Endothelial cell of umbilical vein (primary cell): ENCODE data around the gene CCDC70. TPM values are rescaled to one million over a fixed set of nuclear protein-coding genes. Genes with fewer than 3 reads are reported as not detected.

Experiments used
- BruUV-seq: library from RNA; stranded (reverse); fragments of 400-500 nt; replicated peaks from 2 replicates; lab custom pipeline; 2021; lab: Mats Ljungman, UMichigan
- CTCF ChIA-PET: fragments of 300-600, 350-600 bp; sonication (Branson Sonifier 250); formaldehyde crosslinking; loops from one replicate; lab custom pipeline; 2021; ENCODE audit warnings: antibody characterized with exemption, inconsistent platforms; lab: Charles Lee
- POLR2A ChIA-PET: fragments of 300-600, 350-600 bp; sonication (Branson Sonifier 250); formaldehyde crosslinking; loops from one replicate; lab custom pipeline; 2021; ENCODE audit warnings: antibody characterized with exemption, inconsistent platforms; lab: Charles Lee
- DNase-seq: peaks from one replicate; pipeline ENCODE4 v3.0.0-alpha.2; 2011; ENCODE audit warnings: low read depth, low spot score
- FAIRE-seq: peaks from 2 replicates; lab custom pipeline; 2011; peaks lifted over from hg19 to GRCh38; lab: Jason Lieb, UNC
- H2AFZ ChIP-seq: 2 replicates; pipeline ENCODE4 v1.6.0; 2012; ENCODE audit warnings: low read depth, low read length, control low read depth, inconsistent platforms
- H3K27ac ChIP-seq: 2 replicates; pipeline ENCODE4 v1.5.1; 2011; ENCODE audit warnings: low read depth, mild to moderate bottlenecking, control low read depth, low read length, moderate library complexity; ENCODE audit not compliant: insufficient read depth
- H3K27me3 ChIP-seq, 2 experiments: 2 replicates each; pipeline versions ENCODE4 v1.6.0 to v1.6.1; 2011; ENCODE audit warnings: low read length in 2 of 2, mixed read lengths in 1 of 2; ENCODE audit not compliant: control insufficient read depth in 2 of 2, insufficient read depth in 2 of 2
- H3K36me3 ChIP-seq, 2 experiments: 2 replicates in 1 of 2; 3 replicates in 1 of 2; pipeline ENCODE4 v1.5.1; 2011; ENCODE audit warnings: low read length in 2 of 2, mild to moderate bottlenecking in 1 of 2, moderate library complexity in 1 of 2; ENCODE audit not compliant: control insufficient read depth in 2 of 2, insufficient read depth in 2 of 2; ENCODE audit errors: extremely low read depth in 1 of 2
- H3K4me1 ChIP-seq: 3 replicates; pipeline ENCODE4 v1.5.1; 2011; ENCODE audit warnings: mild to moderate bottlenecking, low read length; ENCODE audit not compliant: control insufficient read depth, insufficient read depth; ENCODE audit errors: extremely low read depth
- H3K4me2 ChIP-seq: 2 replicates; pipeline ENCODE4 v1.6.1; 2011; ENCODE audit warnings: low read length, control low read depth, mixed read lengths; ENCODE audit not compliant: insufficient read depth
- H3K4me3 ChIP-seq, 3 experiments: fragments of 200-600 bp in 1 of 3; sonication (generic), shearing (Covaris generic) in 1 of 3; replicated peaks in 1 of 3; 2 replicates each; pipeline ENCODE4 v1.5.1; 2011 to 2016; ENCODE audit warnings: control low read depth in 3 of 3, low read length in 3 of 3, mild to moderate bottlenecking in 2 of 3, inconsistent platforms in 1 of 3, low read depth in 1 of 3, moderate library complexity in 1 of 3; ENCODE audit not compliant: insufficient read depth in 1 of 3
- H3K79me2 ChIP-seq: 2 replicates; pipeline ENCODE4 v1.6.0; 2012; ENCODE audit warnings: low read length, inconsistent platforms; ENCODE audit not compliant: control insufficient read depth, insufficient read depth
- H3K9ac ChIP-seq: replicated peaks from 2 replicates; pipeline ENCODE3; 2011; ENCODE audit warnings: low read length, control low read depth; ENCODE audit not compliant: insufficient read depth; ENCODE audit errors: extremely low read depth
- H3K9me1 ChIP-seq: replicated peaks from 3 replicates; pipeline ENCODE4 v1.6.0; 2011; ENCODE audit warnings: mild to moderate bottlenecking, low read length; ENCODE audit not compliant: control insufficient read depth, insufficient read depth; ENCODE audit errors: extremely low read depth
- H3K9me3 ChIP-seq: replicated peaks from 2 replicates; pipeline ENCODE4 v1.5.1; 2012; ENCODE audit warnings: low read length, inconsistent platforms; ENCODE audit not compliant: control insufficient read depth, insufficient read depth
- H4K20me1 ChIP-seq: replicated peaks from 2 replicates; pipeline ENCODE3; 2011; ENCODE audit warnings: mild to moderate bottlenecking, low read length; ENCODE audit not compliant: control insufficient read depth, insufficient read depth; ENCODE audit errors: extremely low read depth
- CTCF ChIP-seq, 2 donors: IDR thresholded peaks; 1 replicate in 1 of 2; 2 replicates in 1 of 2; pipeline ENCODE4 v1.5.1; 2011; ENCODE audit warnings: low read length in 2 of 2, mild to moderate bottlenecking in 2 of 2, moderate library complexity in 2 of 2, control low read depth in 1 of 2, inconsistent platforms in 1 of 2, low read depth in 1 of 2; ENCODE audit not compliant: insufficient read depth in 1 of 2; ENCODE audit errors: extremely low read depth in 1 of 2
- EZH2 ChIP-seq: IDR thresholded peaks from 2 replicates; pipeline ENCODE4 v1.6.1; 2012; ENCODE audit warnings: borderline replicate concordance, low read depth, mild to moderate bottlenecking, moderate library complexity, low read length, inconsistent platforms; ENCODE audit not compliant: severe bottlenecking
- FOS ChIP-seq: IDR thresholded peaks from 2 replicates; pipeline ENCODE4 v1.6.1; 2011; ENCODE audit warnings: mild to moderate bottlenecking, low read length, moderate library complexity, borderline replicate concordance; ENCODE audit not compliant: insufficient read depth
- GATA2 ChIP-seq: IDR thresholded peaks from 2 replicates; pipeline ENCODE4 v1.7.0; 2011; ENCODE audit warnings: low read depth, mild to moderate bottlenecking, moderate library complexity, mixed read lengths, low read length; ENCODE audit not compliant: insufficient read length, insufficient read depth
- JUN ChIP-seq: IDR thresholded peaks from 2 replicates; pipeline ENCODE4 v1.6.1; 2011; ENCODE audit warnings: borderline replicate concordance, low read depth; ENCODE audit not compliant: insufficient read length, insufficient read depth
- MAX ChIP-seq: IDR thresholded peaks from 2 replicates; pipeline ENCODE4 v1.6.1; 2011; ENCODE audit not compliant: insufficient read depth, insufficient read length
- MYC ChIP-seq: IDR thresholded peaks from one replicate; pipeline ENCODE4 v1.6.1; 2011; ENCODE audit warnings: mild to moderate bottlenecking, low read depth, low read length
- POLR2A ChIP-seq: IDR thresholded peaks from 2 replicates; pipeline ENCODE4 v1.6.1; 2012; ENCODE audit warnings: low read depth, mild to moderate bottlenecking, control low read depth, low read length
- POLR2AphosphoS5 ChIP-seq: IDR thresholded peaks from 2 replicates; pipeline ENCODE4 v1.6.1; 2012; ENCODE audit warnings: low read depth, mild to moderate bottlenecking, control low read depth, low read length, moderate library complexity; ENCODE audit not compliant: insufficient read depth
- dilution Hi-C: fragments of 300-500 bp; cut with MboI; formaldehyde crosslinking; loops from one replicate; pipeline ENCODE4 v1.15.0; 2019; ENCODE audit warnings: low sequenced_read_pairs; ENCODE audit not compliant: extremely low pct_ligation_motif_present
- intact Hi-C: fragments of 100-400 bp; cut with micrococcal nuclease; formaldehyde crosslinking; loops from one replicate; pipeline ENCODE4 v1.10.0; 2022
- polyA plus RNA-seq, 4 experiments: library from polyadenylated mRNA; depleted of rRNA in 3 of 4; stranded (reverse) in 3 of 4; unstranded in 1 of 4; fragments of >200 nt; gene quantifications; 2 replicates each; pipeline versions ENCODE4 v1.2.1 to v1.2.3, GENCODE V29; 2011 to 2012; ENCODE audit warnings: missing spikeins in 1 of 4
- total RNA-seq: library from RNA; stranded (reverse); gene quantifications from 2 replicates; pipeline ENCODE4 v1.2.3, GENCODE V29; 2021

CCDC70 gene
- total and polyA plus RNA-seq, 2 donors (not counting 3 experiments of a cell fraction or from before 2014, with no cell fraction given): not detected

- no TSS peak for BruUV-seq
These were observed 34.5 kb upstream of the CCDC70 start for GRCh38 chr13:51827254-51827653.

GRCh38 chr13:51828730-51829567, 32.8 kb upstream of the CCDC70 start:
- Histone ChIP-seq H2AFZ (no peak overlapping the region), H3K9me1 (no peaks in the 10 kb centered on the region), H3K4me1 (no peaks in the 10 kb centered on the region), H3K4me2 (no peak overlapping the region), H3K9me3 (no peaks in the 10 kb centered on the region), H3K27me3 (peaks cover 0 to 8% of the 10 kb centered on the region in 2 experiments), H3K36me3 (no peaks in the 10 kb centered on the region), H3K9ac (no peak overlapping the region), H3K4me3 (no peak overlapping the region), H4K20me1 (no peaks in the 10 kb centered on the region), H3K79me2 (no peaks in the 10 kb centered on the region), H3K27ac (no peak overlapping the region)
- CTCF ChIA-PET: interaction anchor here (0.9 to 4.0 kb wide), 4 partner anchors 13 to 703 kb away, joined by 3 to 19 read pairs (median 4); no protein-coding TSS in a partner anchor
- no peak for FAIRE-seq
- dilution Hi-C loops (no loop called here), intact Hi-C loops (no loop called here)
- TF ChIP-seq EZH2: no peak
- TF ChIP-seq MAX: no peak
- no peak for TF ChIP-seq JUN
- TF ChIP-seq MYC: no peak
- no peak for TF ChIP-seq POLR2AphosphoS5
- no peak for TF ChIP-seq FOS
- no peak for TF ChIP-seq POLR2A
- TF ChIP-seq GATA2: no peak
- TF ChIP-seq CTCF (IDR thresholded peaks at IDR 0.05; ENCODE audit: extremely low read depth in 1 of 2, insufficient read depth in 1 of 2, low read depth in 1 of 2, low read length in 2 of 2): no peak
- POLR2A ChIA-PET: no interaction called here
- BruUV-seq: no TSS peak
- no peak for DNase-seq

More at GRCh38 chr13:51827254-51827653, 34.5 kb upstream of the CCDC70 start:
- Histone ChIP-seq H3K4me1 (no peaks in the 10 kb centered on the region), H3K4me2 (no peak overlapping the region), H3K9me1 (no peaks in the 10 kb centered on the region), H3K9me3 (no peaks in the 10 kb centered on the region), H3K4me3 (no peak overlapping the region), H4K20me1 (no peaks in the 10 kb centered on the region), H3K9ac (no peak overlapping the region), H2AFZ (no peak overlapping the region), H3K27me3 (peaks cover 0 to 4% of the 10 kb centered on the region in 2 experiments), H3K79me2 (no peaks in the 10 kb centered on the region), H3K36me3 (no peaks in the 10 kb centered on the region), H3K27ac (no peak overlapping the region)
- intact Hi-C loops: no loop called here
- DNase-seq: no peak
- CTCF ChIA-PET: interaction anchor here (4.0 kb wide), 1 partner anchor 13 kb away, joined by 19 read pairs; no protein-coding TSS in a partner anchor
- no peak for FAIRE-seq
- POLR2A ChIA-PET: no interaction called here
- dilution Hi-C loops: no loop called here
- TF ChIP-seq FOS: no peak
- TF ChIP-seq EZH2: no peak
- TF ChIP-seq MYC: no peak
